Caco-2 (cell line): Measurements from ENCODE around the gene DSCAM. TPM values are rescaled to one million over a fixed set of nuclear protein-coding genes. Genes with fewer than 3 reads are reported as not detected.

ENCODE experiments used
- BruUV-seq: library from RNA; stranded (reverse); fragments of 400-500 nt; replicated peaks from 2 replicates; lab custom pipeline; 2021; lab: Mats Ljungman, UMichigan
- CTCF ChIA-PET: fragments of 300-600 bp; sonication (Branson Sonifier 250); formaldehyde crosslinking; loops from one replicate; lab custom pipeline; 2022; ENCODE audit warnings: antibody characterized with exemption; lab: Charles Lee
- POLR2A ChIA-PET: fragments of 300-600 bp; sonication (Branson Sonifier 250); formaldehyde crosslinking; loops from one replicate; lab custom pipeline; 2022; ENCODE audit warnings: antibody characterized with exemption; lab: Charles Lee
- DNase-seq, 2 experiments: peaks; one replicate each; pipeline versions ENCODE4 v3.0.0 to v3.0.0-alpha.2; 2020 to 2022
- H3K27me3 ChIP-seq: replicated peaks from 2 replicates; pipeline ENCODE4 v1.6.0; 2011; ENCODE audit warnings: low read length; ENCODE audit not compliant: control insufficient read depth, insufficient read depth
- H3K36me3 ChIP-seq: 2 replicates; pipeline ENCODE4 v1.5.1; 2011; ENCODE audit warnings: low read length; ENCODE audit not compliant: control insufficient read depth, insufficient read depth
- H3K4me1 ChIP-seq: fragments of 250-450 bp; sonication (Bioruptor Pico); 2 replicates; pipeline ENCODE4 v1.5.1; 2020; ENCODE audit warnings: mild to moderate bottlenecking
- H3K4me3 ChIP-seq: 2 replicates; pipeline ENCODE4 v1.5.1; 2011; ENCODE audit warnings: low read depth, mild to moderate bottlenecking, control low read depth, low read length
- H3K9me3 ChIP-seq: fragments of 250-450 bp; sonication (Bioruptor Pico); 2 replicates; pipeline ENCODE4 v1.5.1; 2020; ENCODE audit warnings: mild to moderate bottlenecking, moderate library complexity
- H3K27ac Mint-ChIP-seq: one replicate; pipeline ENCODE4 v1.8.0; 2022; ENCODE audit warnings: mixed read lengths; ENCODE audit not compliant: unreplicated experiment
- H3K27me3 Mint-ChIP-seq: one replicate; pipeline ENCODE4 v1.8.0; 2022; ENCODE audit warnings: mixed read lengths; ENCODE audit not compliant: insufficient read depth, unreplicated experiment
- H3K36me3 Mint-ChIP-seq: one replicate; pipeline ENCODE4 v1.8.0; 2022; ENCODE audit warnings: mild to moderate bottlenecking, mixed read lengths; ENCODE audit not compliant: insufficient read depth, unreplicated experiment
- H3K4me1 Mint-ChIP-seq: one replicate; pipeline ENCODE4 v1.8.0; 2022; ENCODE audit warnings: low read depth, mixed read lengths; ENCODE audit not compliant: unreplicated experiment
- H3K4me3 Mint-ChIP-seq: one replicate; pipeline ENCODE4 v1.8.0; 2022; ENCODE audit warnings: mild to moderate bottlenecking, moderate library complexity, mixed read lengths; ENCODE audit not compliant: unreplicated experiment
- H3K9me3 Mint-ChIP-seq: one replicate; pipeline ENCODE4 v1.8.0; 2022; ENCODE audit warnings: mixed read lengths; ENCODE audit not compliant: unreplicated experiment
- CTCF ChIP-seq, 2 experiments: fragments of 200-600 bp in 1 of 2; IDR thresholded peaks; 1 replicate in 1 of 2; 2 replicates in 1 of 2; pipeline versions ENCODE4 v1.5.1 to v1.8.0; 2011 to 2022; ENCODE audit warnings: antibody characterized with exemption in 1 of 2, control low read depth in 1 of 2, inconsistent platforms in 1 of 2, low read depth in 1 of 2, low read length in 1 of 2, mild to moderate bottlenecking in 1 of 2, moderate library complexity in 1 of 2; ENCODE audit not compliant: insufficient read depth in 1 of 2, severe bottlenecking in 1 of 2, unreplicated experiment in 1 of 2
- intact Hi-C: fragments of 100-400 bp; cut with micrococcal nuclease; formaldehyde crosslinking; loops from one replicate; pipeline ENCODE4 v1.10.0; 2022; ENCODE audit not compliant: unreplicated experiment
- total RNA-seq: library from RNA; stranded (reverse); gene quantifications from 2 replicates; pipeline ENCODE4 v1.2.3, GENCODE V29; 2022

Gene DSCAM
- total RNA-seq, 1 experiment from 2014 or later, result not detected

GRCh38 chr21:40757366-40757765 lies 89.6 kb downstream of the DSCAM start:
- no peaks in the 10 kb centered on the region for H3K9me3 Mint-ChIP-seq
- POLR2A ChIA-PET, result no interaction called here
- H3K4me1 Mint-ChIP-seq, result no peaks in the 10 kb centered on the region
- H3K4me3 ChIP-seq, result no peak overlapping the region
- no peaks in the 10 kb centered on the region for H3K27me3 ChIP-seq
- no peaks in the 10 kb centered on the region for H3K9me3 ChIP-seq
- no peak overlapping the region for H3K4me3 Mint-ChIP-seq
- no peak overlapping the region for H3K27ac Mint-ChIP-seq
- CTCF ChIA-PET, result no interaction called here
- H3K4me1 ChIP-seq, result no peaks in the 10 kb centered on the region
- H3K36me3 Mint-ChIP-seq, result no peaks in the 10 kb centered on the region
- no peak for TF ChIP-seq CTCF (IDR thresholded peaks at IDR 0.05; ENCODE audit: insufficient read depth in 1 of 2, low read depth in 1 of 2, low read length in 1 of 2, severe bottlenecking in 1 of 2, unreplicated experiment in 1 of 2)
- DNase-seq, result no peak
- no peaks in the 10 kb centered on the region for H3K36me3 ChIP-seq
- BruUV-seq, result no TSS peak
- intact Hi-C loops, result no loop called here
- H3K27me3 Mint-ChIP-seq, result peaks cover 11% of the 10 kb centered on the region

- Mint-ChIP-seq H3K27me3 (peaks cover 5% of the 10 kb centered on the region), H3K9me3 (no peaks in the 10 kb centered on the region), H3K4me3 (no peak overlapping the region), H3K27ac (no peak overlapping the region), H3K4me1 (no peaks in the 10 kb centered on the region), H3K36me3 (no peaks in the 10 kb centered on the region)
- Histone ChIP-seq H3K9me3 (no peaks in the 10 kb centered on the region), H3K27me3 (no peaks in the 10 kb centered on the region), H3K36me3 (no peaks in the 10 kb centered on the region), H3K4me3 (no peak overlapping the region), H3K4me1 (no peaks in the 10 kb centered on the region)
- BruUV-seq, result no TSS peak
- ChIA-PET POLR2A (no interaction called here), CTCF (no interaction called here)
- TF ChIP-seq CTCF (IDR thresholded peaks at IDR 0.05; ENCODE audit: insufficient read depth in 1 of 2, low read depth in 1 of 2, low read length in 1 of 2, severe bottlenecking in 1 of 2, unreplicated experiment in 1 of 2), result no peak
- DNase-seq, result no peak
- intact Hi-C loops, result no loop called here
Measured at GRCh38 chr21:40754466-40754865, 92.5 kb downstream of the DSCAM start.

- CTCF ChIA-PET, result no interaction called here
- Histone ChIP-seq H3K36me3 (no peaks in the 10 kb centered on the region), H3K4me1 (no peaks in the 10 kb centered on the region), H3K4me3 (no peak overlapping the region), H3K9me3 (no peaks in the 10 kb centered on the region), H3K27me3 (no peaks in the 10 kb centered on the region)
- no peak for TF ChIP-seq CTCF (IDR thresholded peaks at IDR 0.05; ENCODE audit: insufficient read depth in 1 of 2, low read depth in 1 of 2, low read length in 1 of 2, severe bottlenecking in 1 of 2, unreplicated experiment in 1 of 2)
- Mint-ChIP-seq H3K36me3 (no peaks in the 10 kb centered on the region), H3K4me3 (no peak overlapping the region), H3K27ac (no peak overlapping the region), H3K27me3 (peaks cover 9% of the 10 kb centered on the region), H3K4me1 (no peaks in the 10 kb centered on the region), H3K9me3 (no peaks in the 10 kb centered on the region)
- intact Hi-C loops, result no loop called here
- BruUV-seq, result no TSS peak
- no peak for DNase-seq
- POLR2A ChIA-PET, result no interaction called here
Measured at GRCh38 chr21:40753756-40754155, 93.2 kb downstream of the DSCAM start.
